GM21447 (cell line): ENCODE results near the gene NDUFA9.
A peak's percentile ranks its signal among the peaks of the same experiment; 100 is the strongest.

Source experiments
- ATAC-seq: cut with Tn5 transposase; IDR thresholded peaks from one replicate; pipeline ENCODE4 v1.9.1; 2021; ENCODE audit not compliant: unreplicated experiment

NDUFA9 gene

GRCh38 chr12:4648501-4649357 is at the start of gene NDUFA9, which contains the start of gene AKAP3:
TSS of gene NDUFA9 (plus strand) at chr12:4649114. CDS start at chr12:4649127, 13 bp downstream.
TSS of gene AKAP3 (minus strand) at chr12:4649051. CDS start at chr12:4638196, 10,855 bp downstream.
- peak; percentile 77 for ATAC-seq

- ATAC-seq = no peak
Measured at GRCh38 chr12:4603421-4603820, 45.5 kb upstream of the NDUFA9 start.

GRCh38 chr12:4603946-4604345 is 45.0 kb upstream of the NDUFA9 start:
- ATAC-seq = no peak

GRCh38 chr12:4604684-4605193 is 44.2 kb upstream of the NDUFA9 start:
- peak; percentile 98 for ATAC-seq

GRCh38 chr12:4607056-4607455 is 41.9 kb upstream of the NDUFA9 start:
- ATAC-seq = no peak

GRCh38 chr12:4609071-4609470 is 39.8 kb upstream of the NDUFA9 start:
- ATAC-seq = no peak

GRCh38 chr12:4610481-4610880 is 38.4 kb upstream of the NDUFA9 start:
- ATAC-seq = no peak

GRCh38 chr12:4615667-4616066 is 33.2 kb upstream of the NDUFA9 start:
- no peak for ATAC-seq

GRCh38 chr12:4621511-4621910 is 27.4 kb upstream of the NDUFA9 start:
- no peak for ATAC-seq

- no peak for ATAC-seq
Measured at GRCh38 chr12:4626543-4626942, 22.4 kb upstream of the NDUFA9 start.

- ATAC-seq = no peak
Measured at GRCh38 chr12:4628406-4628805, 20.5 kb upstream of the NDUFA9 start.

- no peak for ATAC-seq
Measured at GRCh38 chr12:4630262-4630661, 18.7 kb upstream of the NDUFA9 start.

- ATAC-seq = peak; percentile 62
Measured at GRCh38 chr12:4643747-4644146, 5.2 kb upstream of the NDUFA9 start.

- ATAC-seq = no peak
Measured at GRCh38 chr12:4645023-4645422, 3.9 kb upstream of the NDUFA9 start.

- ATAC-seq = peak; percentile 41
Measured at GRCh38 chr12:4648104-4648500, 812 bp upstream of the NDUFA9 start.

- ATAC-seq = no peak
Measured at GRCh38 chr12:4649358-4649661, 396 bp downstream of the NDUFA9 start.

- no peak for ATAC-seq
Measured at GRCh38 chr12:4653257-4653656, 4.3 kb downstream of the NDUFA9 start.

- no peak for ATAC-seq
Measured at GRCh38 chr12:4653691-4654090, 4.8 kb downstream of the NDUFA9 start.

- ATAC-seq = no peak
Measured at GRCh38 chr12:4663971-4664505, 15.1 kb downstream of the NDUFA9 start.

- no peak for ATAC-seq
Measured at GRCh38 chr12:4665236-4665635, 16.3 kb downstream of the NDUFA9 start.

GRCh38 chr12:4679711-4680110 is 30.8 kb downstream of the NDUFA9 start:
- ATAC-seq = no peak

GRCh38 chr12:4681732-4682131 is 32.8 kb downstream of the NDUFA9 start:
- ATAC-seq = no peak
